Iris pigment epithelial cell (primary cell): ENCODE measurements around the gene COG5.
A peak's percentile ranks its signal among the peaks of the same experiment; 100 is the strongest.

ENCODE experiments used
- DNase-seq: peaks from one replicate; pipeline ENCODE4 v3.0.0-alpha.2; 2011; ENCODE audit warnings: low read depth

COG5 gene

GRCh38 chr7:107180378-107180777 lies 383.3 kb downstream of the COG5 start:
- DNase-seq: peak; percentile 95

DNA sequence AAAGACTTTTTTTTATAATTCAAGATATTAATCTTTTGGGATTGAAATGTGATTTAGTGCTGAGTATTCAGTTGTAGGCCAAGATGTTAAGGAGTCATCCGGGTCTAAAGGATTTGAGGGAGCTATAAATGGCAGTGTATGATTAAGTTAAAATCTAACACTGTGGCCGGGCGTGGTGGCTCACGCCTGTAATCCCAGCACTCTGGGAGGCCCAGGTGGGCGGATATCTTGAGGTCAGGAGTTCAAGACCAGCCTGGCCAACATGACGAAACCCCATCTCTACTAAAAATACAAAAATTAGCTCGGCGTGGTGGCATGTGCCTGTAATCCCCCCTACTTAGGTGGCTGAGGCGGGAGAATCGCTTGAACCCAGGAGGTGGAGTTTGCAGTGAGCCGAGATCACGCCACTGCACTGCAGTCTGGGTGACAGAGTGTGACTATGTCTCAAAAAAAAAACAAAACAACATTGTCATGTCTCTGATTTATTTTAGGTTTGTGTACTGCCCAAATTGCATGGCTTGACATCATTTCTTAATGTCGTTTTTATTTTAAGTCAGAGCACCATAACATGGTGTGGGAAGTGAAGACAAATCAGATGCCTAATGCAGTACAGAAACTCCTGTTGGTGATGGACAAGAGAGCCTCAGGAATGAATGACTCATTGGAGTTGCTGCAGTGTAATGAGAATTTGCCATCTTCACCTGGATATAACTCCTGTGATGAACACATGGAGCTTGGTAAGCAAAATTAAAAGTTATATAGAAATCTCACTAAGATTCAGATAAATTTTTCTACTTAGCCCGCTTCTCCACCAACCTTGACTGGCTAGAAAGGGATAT lies 384.2 kb downstream of the COG5 start:
- peak; percentile 74 for DNase-seq

DNA sequence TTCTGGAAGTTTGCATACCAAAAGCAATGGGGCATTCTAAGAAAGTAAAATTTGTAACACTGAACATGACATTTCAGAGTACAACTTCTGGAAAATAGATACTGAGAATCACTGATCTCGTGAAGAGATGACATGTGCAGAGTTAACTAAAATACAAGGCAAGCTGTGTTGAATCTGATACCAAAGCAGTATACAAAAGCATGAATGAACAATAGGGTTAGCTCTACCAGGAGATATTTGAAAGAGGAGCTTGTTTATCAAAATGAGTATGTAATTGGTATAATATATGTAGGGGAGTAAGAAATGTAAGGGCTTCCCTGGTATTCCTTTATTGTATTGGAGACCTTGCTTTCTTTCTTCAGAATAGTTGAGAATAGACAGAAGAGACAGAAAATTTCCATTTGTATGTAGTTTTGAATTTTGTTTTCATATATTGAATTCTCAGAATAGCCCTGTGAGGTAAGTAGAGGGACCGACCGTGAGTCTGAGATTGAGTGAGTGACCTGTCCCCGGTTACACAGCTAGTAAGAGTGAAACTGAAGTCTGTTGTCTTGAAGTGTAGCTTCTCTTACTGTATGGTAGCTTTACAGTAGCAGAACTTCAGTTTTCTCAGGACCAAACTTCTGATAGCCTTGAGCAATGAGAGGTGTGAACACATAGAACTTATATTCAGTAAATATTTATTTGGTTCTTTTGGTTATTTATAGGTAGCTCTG lies 389.9 kb downstream of the COG5 start:
- no peak for DNase-seq

GRCh38 chr7:107173191-107173590 lies 390.5 kb downstream of the COG5 start:
- DNase-seq: no peak

- no peak for DNase-seq
Observed at GRCh38 chr7:107172276-107173032, 391.3 kb downstream of the COG5 start.

- DNase-seq: no peak
Observed at GRCh38 chr7:107171496-107171895, 392.2 kb downstream of the COG5 start.

DNA sequence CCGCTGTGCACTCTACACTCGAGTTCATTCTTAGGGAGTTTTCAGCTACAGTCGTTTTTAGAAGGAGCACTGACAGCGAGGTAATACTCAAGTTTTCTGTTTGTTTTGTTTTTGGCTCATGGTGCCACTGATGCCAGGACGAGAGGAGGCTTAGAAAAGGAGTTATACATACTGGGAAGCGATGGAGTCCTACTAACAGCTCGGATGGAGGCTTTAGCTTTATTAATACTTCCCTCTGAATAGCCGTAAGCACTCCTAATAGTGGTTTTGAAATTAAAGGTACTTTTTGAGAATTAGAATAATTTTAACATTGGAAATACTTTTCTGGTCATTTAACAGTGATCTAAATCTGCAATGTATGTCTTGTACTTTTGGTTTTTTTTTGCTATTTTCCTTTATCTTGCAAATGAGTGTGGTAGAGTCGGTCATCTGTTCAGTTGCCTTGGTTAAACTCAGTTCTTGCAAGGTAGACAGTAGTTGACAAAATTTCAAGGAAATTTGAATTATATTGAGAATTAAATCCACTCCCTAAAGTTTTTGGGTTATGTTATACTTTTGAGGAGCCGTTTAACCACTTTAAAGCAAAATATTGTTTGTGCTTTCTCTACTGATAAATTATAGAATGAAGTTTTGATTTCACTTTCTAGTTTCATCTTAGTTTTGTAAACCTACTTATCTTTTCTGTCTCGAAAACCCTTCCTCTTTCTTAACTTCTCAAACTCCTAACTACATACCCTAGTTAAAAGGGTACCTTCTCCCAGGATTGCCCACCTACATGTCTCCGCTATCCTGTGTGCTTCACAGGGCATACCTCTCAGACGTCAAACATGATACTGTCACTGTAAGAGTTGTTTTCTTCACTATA lies 393.4 kb downstream of the COG5 start:
- DNase-seq: no peak

- peak; percentile 96 for DNase-seq
Observed at GRCh38 chr7:107169120-107170050, 394.3 kb downstream of the COG5 start.

- peak; percentile 100 for DNase-seq
Observed at GRCh38 chr7:107168233-107169119, 395.2 kb downstream of the COG5 start, which contains the start of gene HBP1. Gene HBP1 (plus strand): TSS chr7:107169003. CDS start chr7:107179894, 10,891 bp downstream.

GRCh38 chr7:107167483-107168232 lies 396.1 kb downstream of the COG5 start:
- peak; percentile 90 for DNase-seq

- no peak for DNase-seq
Observed at GRCh38 chr7:107166736-107167426, 396.8 kb downstream of the COG5 start.

DNA sequence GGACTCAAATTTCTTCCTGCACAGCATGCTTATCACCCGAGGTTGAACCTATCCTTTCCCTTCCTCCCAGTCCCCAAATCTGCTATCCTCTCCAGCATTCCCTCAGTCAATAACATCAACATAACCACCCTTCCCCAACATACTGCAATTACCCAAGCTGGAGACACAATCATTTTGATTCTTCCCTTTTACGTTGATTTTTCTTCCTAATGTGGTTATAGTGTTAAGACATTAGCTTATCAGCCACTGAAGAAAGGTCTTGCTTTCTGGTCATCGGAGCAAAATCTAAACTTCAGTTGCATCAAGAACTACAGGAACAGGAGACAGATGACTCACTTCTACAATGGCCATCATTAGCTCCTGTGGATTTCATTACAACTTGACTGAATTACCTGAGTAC lies 398.4 kb downstream of the COG5 start:
- peak; percentile 24 for DNase-seq

- DNase-seq: peak; percentile 54
Observed at GRCh38 chr7:107164092-107164491, 399.6 kb downstream of the COG5 start.

GRCh38 chr7:107162475-107162874 lies 401.2 kb downstream of the COG5 start:
- DNase-seq: peak; percentile 29

- DNase-seq: no peak
Observed at GRCh38 chr7:107161415-107161814, 402.3 kb downstream of the COG5 start.

DNA sequence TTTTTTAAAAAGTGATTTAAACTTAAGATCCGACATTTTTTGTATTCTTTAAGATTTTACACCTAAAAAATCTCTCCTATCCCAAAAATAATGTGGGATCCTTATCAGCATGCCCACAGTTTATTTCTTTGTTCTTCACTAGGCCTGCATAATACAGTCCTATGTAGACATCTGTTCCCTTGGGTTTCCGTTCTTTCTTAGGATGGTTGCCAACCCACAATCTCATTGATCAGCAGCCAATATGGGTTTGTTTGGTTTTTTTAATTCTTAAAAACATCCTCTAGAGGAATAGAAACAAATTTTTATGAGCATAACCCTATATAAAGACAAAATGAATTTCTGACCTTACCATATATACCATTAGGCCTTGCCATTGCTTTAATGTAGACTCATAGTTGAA lies 403.3 kb downstream of the COG5 start:
- no peak for DNase-seq

DNA sequence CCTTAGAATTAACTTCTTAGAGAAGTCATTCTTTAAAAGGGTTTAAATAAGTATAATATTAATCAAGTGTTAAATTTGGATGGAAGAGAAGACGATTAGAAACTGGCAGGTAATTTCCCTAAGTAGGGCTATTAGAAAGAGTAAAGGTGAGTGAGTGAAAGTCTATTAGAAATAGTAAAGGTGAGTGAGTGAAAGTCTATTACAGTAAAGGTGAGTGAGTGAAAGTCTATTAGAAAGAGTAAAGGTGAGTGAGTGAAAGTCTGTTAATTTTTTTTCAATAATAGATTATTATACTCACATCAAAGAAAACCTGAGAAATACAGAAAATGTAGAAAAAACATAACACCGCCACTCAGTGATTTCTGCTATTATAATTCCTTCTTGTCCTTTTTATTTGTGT lies 405.7 kb downstream of the COG5 start:
- no peak for DNase-seq

GRCh38 chr7:107157091-107157490 lies 406.6 kb downstream of the COG5 start:
- DNase-seq: no peak
